Right lobe of liver (tissue), 4 donors: ENCODE data around the gene ZNF14.

Experiments used
- CTCF ChIP-seq, 4 donors: fragments of 200-600 bp in 3 of 4; fragments of 450-650 bp in 1 of 4; IDR thresholded peaks; one replicate each; pipeline versions ENCODE4 v1.5.1 to v1.8.0; 2016 to 2022; ENCODE audit warnings: antibody characterized with exemption in 4 of 4, mild to moderate bottlenecking in 2 of 4
- POLR2A ChIP-seq: fragments of 450-650 bp; IDR thresholded peaks from one replicate; pipeline ENCODE4 v1.6.1; 2017; ENCODE audit warnings: antibody characterized with exemption, mild to moderate bottlenecking
- donor health status: DM: no; HTN: no; CAD: no.
- donor health status: DM: no; HTN: no; CAD: no.
- donor health status: DM: no; HTN: yes; CAD: no.

DNA sequence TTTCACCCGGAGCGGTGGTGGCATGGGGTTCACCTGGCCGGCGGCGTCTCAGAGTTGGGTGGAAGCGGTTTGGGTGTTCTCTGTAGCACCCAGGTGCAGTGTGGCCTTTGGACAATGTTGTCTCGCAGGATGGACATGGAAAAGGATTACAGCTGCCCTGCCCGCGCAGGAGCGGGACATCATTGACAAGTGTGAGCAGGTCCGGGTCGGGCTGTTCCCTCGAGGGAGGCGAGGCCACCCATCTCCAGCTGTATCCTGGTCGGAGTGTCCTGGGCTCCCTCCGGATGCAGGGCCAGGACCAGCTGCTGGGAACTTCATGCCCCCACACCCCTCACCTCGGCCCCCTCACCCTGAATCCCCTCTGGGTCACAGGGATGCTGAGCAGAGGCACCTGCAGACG is 7.8 kb upstream of the ZNF14 start:
- TF ChIP-seq CTCF (IDR thresholded peaks at IDR 0.05) (no peak), POLR2A (no peak)
